SJSA1 (cell line): Measurements from ENCODE around the gene BACH2. TPM values are rescaled to one million over a fixed set of nuclear protein-coding genes. Genes with fewer than 3 reads are reported as not detected.

Experiments
- DNase-seq, 2 experiments: peaks; one replicate each; pipeline ENCODE4 v3.0.0-alpha.2; 2015 to 2020; ENCODE audit warnings: low spot score in 2 of 2, low read depth in 1 of 2
- H3K27ac ChIP-seq: fragments of 250-450 bp; sonication (Bioruptor Pico); 2 replicates; pipeline ENCODE4 v1.5.1; 2020; ENCODE audit warnings: mild to moderate bottlenecking, moderate library complexity
- H3K27me3 ChIP-seq: fragments of 250-450 bp; sonication (Bioruptor Pico); replicated peaks from 2 replicates; pipeline ENCODE4 v1.5.1; 2020; ENCODE audit warnings: mild to moderate bottlenecking, moderate library complexity
- H3K36me3 ChIP-seq: fragments of 250-450 bp; sonication (Bioruptor Pico); 2 replicates; pipeline ENCODE4 v1.5.1; 2020; ENCODE audit warnings: mild to moderate bottlenecking
- H3K4me1 ChIP-seq: fragments of 250-450 bp; sonication (Bioruptor Pico); replicated peaks from 2 replicates; pipeline ENCODE4 v1.6.1; 2021; ENCODE audit warnings: mild to moderate bottlenecking
- H3K4me3 ChIP-seq: fragments of 250-450 bp; sonication (Bioruptor Pico); 2 replicates; pipeline ENCODE4 v1.5.1; 2020; ENCODE audit warnings: mild to moderate bottlenecking
- H3K9me3 ChIP-seq: fragments of 250-450 bp; sonication (Bioruptor Pico); replicated peaks from 2 replicates; pipeline ENCODE4 v1.5.1; 2020; ENCODE audit warnings: mild to moderate bottlenecking
- total RNA-seq: library from RNA; depleted of rRNA; stranded (reverse); fragments of >200 nt; shearing (Covaris generic); gene quantifications from 2 replicates; pipeline ENCODE4 v1.2.3, GENCODE V29; 2014

Gene BACH2
- total RNA-seq, 1 experiment from 2014 or later: 1.3 TPM

- Histone ChIP-seq H3K27ac (no peak overlapping the region), H3K27me3 (no peaks in the 10 kb centered on the region), H3K4me3 (no peak overlapping the region), H3K4me1 (peaks cover 18% of the 10 kb centered on the region), H3K36me3 (no peaks in the 10 kb centered on the region), H3K9me3 (no peaks in the 10 kb centered on the region)
- DNase-seq: no peak
These were observed 97.8 kb downstream of the BACH2 start for GRCh38 chr6:90198758-90199425.

- Histone ChIP-seq H3K27me3 (no peaks in the 10 kb centered on the region), H3K36me3 (no peaks in the 10 kb centered on the region), H3K4me3 (no peak overlapping the region), H3K27ac (no peak overlapping the region), H3K4me1 (peaks cover 20% of the 10 kb centered on the region), H3K9me3 (no peaks in the 10 kb centered on the region)
- DNase-seq: no peak
These were observed 98.7 kb downstream of the BACH2 start for GRCh38 chr6:90197854-90198496.

GRCh38 chr6:90195094-90195829, 101.4 kb downstream of the BACH2 start:
- Histone ChIP-seq H3K4me3 (no peak overlapping the region), H3K9me3 (no peaks in the 10 kb centered on the region), H3K4me1 (peaks cover 20% of the 10 kb centered on the region), H3K36me3 (no peaks in the 10 kb centered on the region), H3K27me3 (no peaks in the 10 kb centered on the region), H3K27ac (peak overlapping the region; percentile 23; the same call in 1 of the 2 replicates)
- DNase-seq: no peak

- no peaks in the 10 kb centered on the region for H3K9me3 ChIP-seq
- no peak overlapping the region for H3K4me3 ChIP-seq
- no peaks in the 10 kb centered on the region for H3K27me3 ChIP-seq
- peak overlapping the region; percentile 23; the same call in 1 of the 2 replicates for H3K27ac ChIP-seq
- H3K36me3 ChIP-seq: no peaks in the 10 kb centered on the region
- DNase-seq: peak; percentile 60 to 66
- peaks cover 20% of the 10 kb centered on the region for H3K4me1 ChIP-seq
These were observed 102.2 kb downstream of the BACH2 start for GRCh38 chr6:90194371-90194841.

GRCh38 chr6:90193359-90193758, 103.3 kb downstream of the BACH2 start:
- H3K36me3 ChIP-seq: no peaks in the 10 kb centered on the region
- DNase-seq: no peak
- no peaks in the 10 kb centered on the region for H3K9me3 ChIP-seq
- peaks cover 20% of the 10 kb centered on the region for H3K4me1 ChIP-seq
- H3K4me3 ChIP-seq: no peak overlapping the region
- H3K27me3 ChIP-seq: no peaks in the 10 kb centered on the region
- H3K27ac ChIP-seq: no peak overlapping the region

- H3K9me3 ChIP-seq: no peaks in the 10 kb centered on the region
- H3K27ac ChIP-seq: no peak overlapping the region
- DNase-seq: no peak
- H3K36me3 ChIP-seq: no peaks in the 10 kb centered on the region
- H3K4me1 ChIP-seq: peaks cover 20% of the 10 kb centered on the region
- no peak overlapping the region for H3K4me3 ChIP-seq
- H3K27me3 ChIP-seq: no peaks in the 10 kb centered on the region
These were observed 103.8 kb downstream of the BACH2 start for GRCh38 chr6:90192857-90193256.

- Histone ChIP-seq H3K27me3 (no peaks in the 10 kb centered on the region), H3K4me1 (peaks cover 20% of the 10 kb centered on the region), H3K36me3 (no peaks in the 10 kb centered on the region), H3K27ac (no peak overlapping the region), H3K4me3 (no peak overlapping the region), H3K9me3 (no peaks in the 10 kb centered on the region)
- DNase-seq: no peak
These were observed 105.8 kb downstream of the BACH2 start for GRCh38 chr6:90190752-90191395.

- Histone ChIP-seq H3K27me3 (no peaks in the 10 kb centered on the region), H3K9me3 (no peaks in the 10 kb centered on the region), H3K4me1 (peaks cover 20% of the 10 kb centered on the region), H3K27ac (no peak overlapping the region), H3K4me3 (no peak overlapping the region), H3K36me3 (no peaks in the 10 kb centered on the region)
- DNase-seq: no peak
These were observed 106.5 kb downstream of the BACH2 start for GRCh38 chr6:90190131-90190530.

GRCh38 chr6:90187437-90188121, 109.1 kb downstream of the BACH2 start:
- no peak overlapping the region for H3K27ac ChIP-seq
- H3K36me3 ChIP-seq: no peaks in the 10 kb centered on the region
- H3K9me3 ChIP-seq: no peaks in the 10 kb centered on the region
- no peak overlapping the region for H3K4me3 ChIP-seq
- H3K27me3 ChIP-seq: no peaks in the 10 kb centered on the region
- DNase-seq: no peak
- H3K4me1 ChIP-seq: peaks cover 25% of the 10 kb centered on the region

GRCh38 chr6:90186637-90187371, 109.8 kb downstream of the BACH2 start:
- H3K27ac ChIP-seq: no peak overlapping the region
- peaks cover 25% of the 10 kb centered on the region for H3K4me1 ChIP-seq
- H3K27me3 ChIP-seq: no peaks in the 10 kb centered on the region
- no peaks in the 10 kb centered on the region for H3K36me3 ChIP-seq
- H3K9me3 ChIP-seq: no peaks in the 10 kb centered on the region
- no peak for DNase-seq
- no peak overlapping the region for H3K4me3 ChIP-seq

- no peaks in the 10 kb centered on the region for H3K36me3 ChIP-seq
- H3K4me3 ChIP-seq: no peak overlapping the region
- H3K9me3 ChIP-seq: no peaks in the 10 kb centered on the region
- no peak for DNase-seq
- no peaks in the 10 kb centered on the region for H3K27me3 ChIP-seq
- H3K4me1 ChIP-seq: peaks cover 25% of the 10 kb centered on the region
- no peak overlapping the region for H3K27ac ChIP-seq
These were observed 110.6 kb downstream of the BACH2 start for GRCh38 chr6:90186026-90186425.

- Histone ChIP-seq H3K27me3 (no peaks in the 10 kb centered on the region), H3K9me3 (no peaks in the 10 kb centered on the region), H3K4me3 (no peak overlapping the region), H3K36me3 (no peaks in the 10 kb centered on the region), H3K27ac (no peak overlapping the region), H3K4me1 (peaks cover 25% of the 10 kb centered on the region)
- DNase-seq: peak; percentile 70 to 73
These were observed 112.0 kb downstream of the BACH2 start for GRCh38 chr6:90184334-90185298.
